Naive thymus-derived CD8-positive, alpha-beta T cell (primary cell): ENCODE data around the gene TPM1. TPM values are rescaled to one million over a fixed set of nuclear protein-coding genes. Genes with fewer than 3 reads are reported as not detected.

Source experiments
- ATAC-seq, 2 donors: fragments of 150-1000 bp; cut with Tn5 transposase in 1 of 2; sonication (Bioruptor Pico), chemical (Tn5 transposase) in 1 of 2; 1 replicate in 1 of 2; 2 replicates in 1 of 2; pipeline ENCODE4 v1.10.0; 2021; ENCODE audit warnings: mild to moderate bottlenecking in 2 of 2, moderate library complexity in 2 of 2
- POLR2A ChIA-PET: fragments of 350-600 bp; sonication (Branson Sonifier 250); formaldehyde crosslinking; loops from one replicate; lab custom pipeline; 2021; ENCODE audit warnings: antibody characterized with exemption; lab: Charles Lee
- DNase-seq, 10 donors: peaks; one replicate each; pipeline versions ENCODE4 v3.0.0 to v3.0.0-alpha.2; 2020 to 2022
- H3K27ac Mint-ChIP-seq, 10 donors: one replicate each; pipeline ENCODE4 v1.8.0; 2020 to 2022; ENCODE audit warnings: mild to moderate bottlenecking in 10 of 10, mixed read lengths in 10 of 10, moderate library complexity in 4 of 10, inconsistent platforms in 1 of 10
- H3K27me3 Mint-ChIP-seq, 5 donors: one replicate each; pipeline ENCODE4 v1.8.0; 2021 to 2022; ENCODE audit warnings: mixed read lengths in 5 of 5
- H3K36me3 Mint-ChIP-seq, 3 donors: one replicate each; pipeline ENCODE4 v1.8.0; 2020 to 2022; ENCODE audit warnings: mixed read lengths in 3 of 3, mild to moderate bottlenecking in 2 of 3, inconsistent platforms in 1 of 3
- H3K4me1 Mint-ChIP-seq, 4 donors: one replicate each; pipeline ENCODE4 v1.8.0; 2021 to 2022; ENCODE audit warnings: mixed read lengths in 4 of 4
- H3K4me3 Mint-ChIP-seq, 10 donors: one replicate each; pipeline ENCODE4 v1.8.0; 2020 to 2022; ENCODE audit warnings: mild to moderate bottlenecking in 10 of 10, mixed read lengths in 10 of 10, moderate library complexity in 6 of 10, inconsistent platforms in 1 of 10
- H3K9me3 Mint-ChIP-seq, 9 donors: one replicate each; pipeline ENCODE4 v1.8.0; 2020 to 2022; ENCODE audit warnings: mixed read lengths in 9 of 9, mild to moderate bottlenecking in 3 of 9, inconsistent platforms in 1 of 9, moderate library complexity in 1 of 9
- polyA plus RNA-seq, 3 donors: library from polyadenylated mRNA; unstranded; fragments of 300-500 nt; fragmentation: Illumina TruSeq; gene quantifications; one replicate each; pipeline ENCODE4 v1.2.3, GENCODE V29; 2021
- total RNA-seq, 8 experiments: library from RNA in 2 of 8; stranded (reverse) in 2 of 8; gene quantifications; one replicate each; pipeline ENCODE4 v1.2.3 and lab custom pipeline; 2021 to 2026

TPM1 gene
- total and polyA plus RNA-seq, 5 experiments from 2014 or later = 5.1 to 21.2 (median 6.0) TPM

DNA sequence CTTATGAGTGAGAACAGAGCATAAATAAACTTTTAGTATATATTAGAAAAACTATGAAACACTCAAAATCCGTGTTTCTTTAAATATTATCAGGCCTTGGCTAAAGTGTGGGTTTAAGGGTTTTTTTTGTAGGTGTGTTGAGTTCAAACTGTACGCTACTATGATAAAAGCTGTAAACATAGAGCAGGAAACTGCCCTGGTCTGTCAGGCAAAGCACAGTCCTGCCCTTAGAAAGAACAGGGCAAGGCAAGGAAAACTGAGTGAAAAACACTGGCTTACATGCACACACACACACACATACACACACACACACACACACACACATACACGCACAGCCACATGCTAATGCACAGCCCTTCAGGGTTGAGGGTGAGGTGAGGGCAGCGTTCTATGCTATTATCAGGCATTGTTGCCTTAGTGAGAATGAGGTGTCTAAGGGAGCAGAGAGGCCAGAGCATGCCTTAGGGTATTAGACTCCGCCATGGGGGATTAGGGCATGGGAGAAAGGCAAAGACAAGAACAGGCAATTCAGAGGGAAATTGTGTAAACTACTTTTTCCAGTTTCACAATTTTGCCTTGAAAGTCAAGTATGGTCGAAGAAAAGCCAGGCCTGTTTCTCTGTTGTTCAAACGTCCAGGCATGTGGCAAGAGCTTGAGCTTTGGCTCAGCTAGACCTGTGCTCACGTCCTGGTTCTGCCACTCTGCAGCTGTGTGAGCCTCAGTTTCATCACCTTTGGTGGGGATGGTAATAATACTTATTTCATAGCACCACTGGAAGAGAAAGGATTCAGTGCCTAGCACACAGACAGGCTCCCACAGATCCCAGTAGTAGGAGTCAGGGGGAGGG is 36.3 kb upstream of the TPM1 start:
- no peaks in the 10 kb centered on the region for H3K36me3 Mint-ChIP-seq
- no peak overlapping the region for H3K27ac Mint-ChIP-seq
- POLR2A ChIA-PET = no interaction called here

GRCh38 chr15:63008333-63009049 is 34.1 kb upstream of the TPM1 start:
- no peak overlapping the region for H3K4me3 Mint-ChIP-seq
- H3K36me3 Mint-ChIP-seq = no peaks in the 10 kb centered on the region
- H3K9me3 Mint-ChIP-seq = no peaks in the 10 kb centered on the region
- POLR2A ChIA-PET = no interaction called here
- no peaks in the 10 kb centered on the region for H3K4me1 Mint-ChIP-seq
- H3K27me3 Mint-ChIP-seq = peaks cover 0 to 4% (median 1%) of the 10 kb centered on the region in 5 donors
- no peak overlapping the region for H3K27ac Mint-ChIP-seq
- DNase-seq (no peak), ATAC-seq (no peak)

More for the DNA sequence above, 36.3 kb upstream of the TPM1 start:
- no peak for ATAC-seq
- Mint-ChIP-seq H3K27me3 (peaks cover 0 to 4% (median 3%) of the 10 kb centered on the region in 5 donors), H3K4me1 (no peaks in the 10 kb centered on the region), H3K9me3 (no peaks in the 10 kb centered on the region), H3K4me3 (no peak overlapping the region)
- DNase-seq = no peak

DNA sequence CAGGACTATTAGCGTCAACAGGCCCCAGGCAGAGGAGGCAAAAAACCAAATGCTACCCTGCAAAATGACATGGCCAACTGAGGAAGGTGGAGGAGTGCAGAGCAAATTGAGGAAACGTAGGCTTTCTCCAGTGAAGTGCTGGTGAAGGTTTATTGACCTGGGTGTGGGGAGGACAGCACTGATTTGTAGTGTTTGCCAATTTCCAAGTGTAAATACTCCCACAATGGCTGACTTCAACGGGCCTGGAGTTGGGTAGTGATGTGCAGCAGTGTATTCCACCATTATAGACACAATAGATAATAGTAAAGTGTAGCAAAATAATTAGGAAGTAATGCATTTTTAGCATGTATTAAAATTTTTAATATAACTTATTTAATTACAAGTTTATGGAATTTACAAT is 32.2 kb upstream of the TPM1 start:
- Mint-ChIP-seq H3K4me1 (no peaks in the 10 kb centered on the region), H3K27ac (no peak overlapping the region), H3K27me3 (peaks cover 0 to 4% (median 1%) of the 10 kb centered on the region in 5 donors), H3K9me3 (no peaks in the 10 kb centered on the region), H3K36me3 (no peaks in the 10 kb centered on the region), H3K4me3 (no peak overlapping the region)
- DNase-seq (no peak), ATAC-seq (no peak)
- POLR2A ChIA-PET = no interaction called here

- Mint-ChIP-seq H3K4me1 (no peaks in the 10 kb centered on the region), H3K36me3 (no peaks in the 10 kb centered on the region), H3K9me3 (no peaks in the 10 kb centered on the region), H3K27ac (no peak overlapping the region), H3K4me3 (no peak overlapping the region), H3K27me3 (peaks cover 0 to 4% (median 0%) of the 10 kb centered on the region in 5 donors)
- POLR2A ChIA-PET = no interaction called here
- ATAC-seq (no peak), DNase-seq (no peak)
Observed at GRCh38 chr15:63010920-63011693, 31.4 kb upstream of the TPM1 start.

DNA sequence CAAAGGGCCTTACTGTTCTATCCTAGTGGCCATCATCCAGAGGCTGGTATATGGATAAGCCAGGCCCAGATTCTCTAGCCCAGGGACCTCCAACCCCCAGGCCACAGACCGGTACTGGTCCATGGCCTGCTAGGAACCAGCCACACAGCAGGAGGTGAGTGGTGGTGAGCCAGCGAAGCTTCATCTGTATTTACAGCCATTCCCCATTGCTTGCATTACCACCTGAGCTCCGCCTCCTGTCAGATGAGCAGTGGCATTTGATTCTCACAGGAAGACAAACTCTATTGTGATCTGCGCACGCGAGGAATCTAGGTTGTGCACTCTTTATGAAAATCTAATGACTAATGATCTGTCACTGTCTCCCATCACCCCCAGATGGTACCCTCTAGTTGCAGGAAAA is 30.1 kb upstream of the TPM1 start:
- no peak overlapping the region for H3K27ac Mint-ChIP-seq
- H3K9me3 Mint-ChIP-seq = no peaks in the 10 kb centered on the region
- no peak overlapping the region for H3K4me3 Mint-ChIP-seq
- peaks cover 0 to 4% (median 0%) of the 10 kb centered on the region in 5 donors for H3K27me3 Mint-ChIP-seq
- POLR2A ChIA-PET = no interaction called here
- ATAC-seq (no peak), DNase-seq (no peak)
- H3K4me1 Mint-ChIP-seq = no peaks in the 10 kb centered on the region
- H3K36me3 Mint-ChIP-seq = no peaks in the 10 kb centered on the region

DNA sequence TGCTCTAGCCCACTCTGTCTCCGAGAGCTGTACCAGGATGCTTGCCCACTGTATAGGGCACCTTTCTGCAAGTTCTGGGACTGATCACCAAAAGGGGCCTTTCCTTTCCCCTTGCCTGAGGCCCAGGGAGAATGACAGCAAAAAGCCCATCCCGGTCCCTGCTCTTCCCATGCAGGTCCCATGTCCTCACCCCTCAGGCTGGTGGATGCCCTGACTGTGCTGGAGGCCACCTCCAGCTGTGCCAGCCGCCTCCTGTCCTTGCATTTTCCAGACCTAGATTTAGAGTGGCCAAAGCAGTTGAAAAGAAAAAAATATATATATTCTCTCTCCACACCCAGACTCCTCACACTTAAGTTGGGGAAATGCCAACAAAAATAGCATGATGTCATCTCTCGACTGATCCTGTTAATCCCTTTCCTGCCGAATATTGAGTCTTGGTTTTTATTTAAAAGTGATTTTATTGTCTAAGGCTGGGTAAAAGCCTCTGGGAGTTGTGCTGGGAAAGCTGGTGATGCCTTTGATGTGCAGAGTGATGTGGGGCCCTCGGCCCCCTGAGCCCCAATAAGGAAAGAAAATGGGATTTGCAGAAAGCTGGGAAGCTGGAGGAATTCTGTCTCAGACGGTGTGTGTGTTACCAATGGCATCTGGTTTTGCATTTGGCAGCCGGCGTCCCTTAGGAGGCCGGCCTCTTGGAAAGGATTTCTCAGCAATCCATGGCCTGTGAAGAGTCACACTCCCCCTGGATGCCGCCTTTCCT is 29.3 kb upstream of the TPM1 start:
- ATAC-seq (no peak), DNase-seq (no peak)
- Mint-ChIP-seq H3K9me3 (no peaks in the 10 kb centered on the region), H3K27ac (no peak overlapping the region), H3K36me3 (no peaks in the 10 kb centered on the region), H3K27me3 (peaks cover 0 to 8% (median 0%) of the 10 kb centered on the region in 5 donors), H3K4me1 (no peaks in the 10 kb centered on the region), H3K4me3 (no peak overlapping the region)
- POLR2A ChIA-PET = no interaction called here

DNA sequence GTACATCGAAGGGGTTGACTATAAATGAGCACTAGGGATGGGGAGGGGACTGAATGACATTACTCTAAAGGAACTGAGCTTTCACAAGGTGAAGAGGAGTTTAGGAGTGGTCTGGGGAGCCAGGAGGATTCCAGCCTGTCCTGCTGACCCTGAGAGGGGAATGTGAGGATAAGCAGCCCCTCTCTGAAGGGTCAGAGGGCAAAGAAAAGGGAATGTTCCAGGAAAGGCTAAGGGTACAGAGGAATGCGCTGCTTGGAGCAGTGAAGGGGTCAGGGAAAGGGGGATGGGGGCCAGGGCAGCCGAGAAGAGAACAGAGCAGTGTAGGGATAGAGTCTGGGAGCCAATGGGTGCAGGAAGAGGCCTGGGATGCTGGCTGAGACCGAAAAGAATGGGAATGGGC is 28.0 kb upstream of the TPM1 start:
- POLR2A ChIA-PET = no interaction called here
- no peak for ATAC-seq
- peaks cover 0 to 8% (median 0%) of the 10 kb centered on the region in 5 donors for H3K27me3 Mint-ChIP-seq
- DNase-seq = no peak
- no peaks in the 10 kb centered on the region for H3K4me1 Mint-ChIP-seq
- H3K27ac Mint-ChIP-seq = no peak overlapping the region
- no peak overlapping the region for H3K4me3 Mint-ChIP-seq
- H3K9me3 Mint-ChIP-seq = no peaks in the 10 kb centered on the region
- H3K36me3 Mint-ChIP-seq = peaks cover 0 to 3% (median 0%) of the 10 kb centered on the region in 3 donors

DNA sequence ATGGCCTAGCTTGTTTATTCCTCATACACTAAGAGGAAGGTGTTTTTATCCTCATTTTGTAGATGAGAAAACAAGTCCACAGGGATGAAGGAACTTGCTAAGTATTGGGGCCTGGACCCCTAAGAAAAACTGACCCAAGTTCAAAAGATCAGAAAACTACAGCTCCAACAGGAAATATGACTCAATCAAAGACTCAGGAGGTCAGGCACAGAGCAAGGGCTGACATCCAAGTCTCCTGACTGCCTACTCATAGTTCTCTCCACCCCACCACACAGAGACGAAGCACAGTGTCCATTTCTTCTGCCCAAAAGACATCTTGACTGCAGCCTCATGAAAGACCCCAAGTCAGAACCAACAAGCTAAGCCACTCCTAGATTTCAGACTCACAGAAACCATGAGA is 26.9 kb upstream of the TPM1 start:
- DNase-seq (no peak), ATAC-seq (no peak)
- H3K36me3 Mint-ChIP-seq = peaks cover 0 to 3% (median 0%) of the 10 kb centered on the region in 3 donors
- no peaks in the 10 kb centered on the region for H3K9me3 Mint-ChIP-seq
- no peak overlapping the region for H3K27ac Mint-ChIP-seq
- H3K27me3 Mint-ChIP-seq = peaks cover 0 to 8% (median 0%) of the 10 kb centered on the region in 5 donors
- H3K4me3 Mint-ChIP-seq = no peak overlapping the region
- POLR2A ChIA-PET = no interaction called here
- no peaks in the 10 kb centered on the region for H3K4me1 Mint-ChIP-seq

DNA sequence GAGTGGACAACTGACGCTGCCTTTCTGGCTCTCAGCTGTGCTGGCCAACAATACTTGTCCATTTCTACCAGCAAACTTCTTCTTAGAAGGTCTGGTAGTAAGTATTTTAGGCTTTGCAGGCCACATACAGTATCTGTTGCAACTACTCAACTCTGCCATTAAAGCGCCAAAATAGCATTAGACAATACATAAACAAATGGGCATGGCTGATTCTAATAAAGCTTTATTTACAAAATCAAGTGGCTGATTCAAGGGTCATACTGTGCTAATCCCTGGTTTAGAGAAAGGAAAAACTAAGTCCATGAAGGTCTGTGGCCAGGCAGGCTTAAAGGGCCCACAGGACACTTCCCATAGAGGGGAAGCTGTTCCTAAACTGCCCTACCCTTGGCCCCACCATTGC is 26.3 kb upstream of the TPM1 start:
- H3K4me1 Mint-ChIP-seq = no peaks in the 10 kb centered on the region
- peaks cover 0 to 3% (median 0%) of the 10 kb centered on the region in 5 donors for H3K27me3 Mint-ChIP-seq
- DNase-seq (no peak), ATAC-seq (no peak)
- POLR2A ChIA-PET = no interaction called here
- no peaks in the 10 kb centered on the region for H3K9me3 Mint-ChIP-seq
- no peak overlapping the region for H3K4me3 Mint-ChIP-seq
- H3K36me3 Mint-ChIP-seq = peaks cover 0 to 3% (median 0%) of the 10 kb centered on the region in 3 donors
- H3K27ac Mint-ChIP-seq = no peak overlapping the region

DNA sequence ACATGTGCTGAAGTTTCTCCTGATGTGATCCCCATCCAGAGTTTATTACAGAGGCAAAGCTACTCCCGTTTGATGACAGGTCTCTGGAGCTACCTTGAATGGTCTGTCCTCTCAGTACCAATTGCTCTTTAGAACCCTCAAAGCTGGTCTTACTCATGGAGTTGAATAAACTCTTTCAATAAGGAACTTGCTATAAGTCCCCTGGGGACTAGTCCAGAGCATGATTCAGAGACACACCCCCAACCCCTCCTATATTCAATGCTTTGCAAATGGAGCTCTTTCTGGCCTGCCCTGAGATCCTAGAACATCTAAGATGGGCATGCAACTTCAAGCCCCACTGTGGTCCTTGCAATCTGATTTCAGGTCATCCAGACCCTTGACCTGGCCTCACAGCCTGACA is 23.9 kb upstream of the TPM1 start:
- Mint-ChIP-seq H3K36me3 (peaks cover 0 to 3% (median 0%) of the 10 kb centered on the region in 3 donors), H3K9me3 (no peaks in the 10 kb centered on the region), H3K4me3 (no peak overlapping the region), H3K27ac (no peak overlapping the region), H3K4me1 (no peaks in the 10 kb centered on the region), H3K27me3 (peaks cover 0 to 3% (median 0%) of the 10 kb centered on the region in 5 donors)
- no peak for DNase-seq
- POLR2A ChIA-PET = no interaction called here
- no peak for ATAC-seq

DNA sequence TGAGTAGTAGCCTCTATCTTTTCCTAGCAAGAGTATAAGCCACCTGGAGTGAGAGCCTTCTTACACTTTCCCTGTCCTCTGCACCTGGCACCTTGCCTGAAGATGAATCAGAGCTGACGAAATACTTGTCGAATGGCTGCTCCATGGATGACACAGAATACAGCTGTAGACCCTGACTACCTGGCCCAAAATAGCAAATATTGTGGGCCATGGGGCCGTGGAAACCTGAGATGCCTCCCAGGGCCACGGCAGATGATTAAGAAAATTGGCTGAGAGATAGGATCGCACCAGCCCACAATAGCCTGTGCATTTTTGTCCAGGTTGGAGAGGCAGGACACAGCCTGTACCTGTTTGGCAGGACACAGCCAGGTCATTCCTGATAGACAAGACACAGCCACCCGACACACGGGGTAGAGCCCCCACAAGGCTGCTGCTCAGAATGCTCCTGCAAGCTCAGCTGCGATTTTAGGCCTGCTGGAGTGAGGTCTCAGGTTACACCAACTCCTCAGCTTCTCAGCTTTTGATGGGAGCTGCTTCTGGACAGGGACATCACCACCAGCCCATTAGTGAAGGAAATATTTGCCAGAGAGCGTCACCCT is 22.9 kb upstream of the TPM1 start:
- DNase-seq = no peak
- H3K27ac Mint-ChIP-seq = no peak overlapping the region
- H3K4me3 Mint-ChIP-seq = no peak overlapping the region
- H3K27me3 Mint-ChIP-seq = peaks cover 0 to 3% (median 0%) of the 10 kb centered on the region in 5 donors
- H3K9me3 Mint-ChIP-seq = no peaks in the 10 kb centered on the region
- no peaks in the 10 kb centered on the region for H3K4me1 Mint-ChIP-seq
- POLR2A ChIA-PET = no interaction called here
- H3K36me3 Mint-ChIP-seq = peaks cover 0 to 3% (median 0%) of the 10 kb centered on the region in 3 donors
- ATAC-seq = no peak

- Mint-ChIP-seq H3K27ac (no peak overlapping the region), H3K27me3 (peaks cover 0 to 3% (median 0%) of the 10 kb centered on the region in 5 donors), H3K36me3 (peaks cover 0 to 3% (median 0%) of the 10 kb centered on the region in 3 donors), H3K4me3 (no peak overlapping the region), H3K9me3 (no peaks in the 10 kb centered on the region), H3K4me1 (no peaks in the 10 kb centered on the region)
- DNase-seq = no peak
- POLR2A ChIA-PET = no interaction called here
- ATAC-seq = no peak
Observed at GRCh38 chr15:63020128-63020527, 22.4 kb upstream of the TPM1 start.
